Cortex of kidney (tissue), 1 donor: ENCODE data around the gene CXorf65.

ENCODE experiments used
- DNase-seq: peaks from one replicate; lab custom pipeline; 2025; lab: John Stamatoyannopoulos, UW

The CXorf65 gene

GRCh38 chrX:71067089-71067488 lies 39.5 kb downstream of the CXorf65 start:
- DNase-seq = no peak

- DNase-seq = no peak
These were observed 46.4 kb downstream of the CXorf65 start for GRCh38 chrX:71060127-71060526.

GRCh38 chrX:71057848-71058530 lies 48.6 kb downstream of the CXorf65 start:
- no peak for DNase-seq

GRCh38 chrX:71056867-71057266 lies 49.7 kb downstream of the CXorf65 start:
- DNase-seq = no peak
